GM20000 (cell line): ENCODE measurements around the gene PPIL1.

Experiments used
- DNase-seq: peaks from one replicate; pipeline ENCODE4 v3.0.0; 2012; ENCODE audit warnings: low spot score
- TF ChIP-seq, protein P1 (sequence below): IDR thresholded peaks from 2 replicates; pipeline ENCODE4 v1.5.1; 2012; ENCODE audit warnings: mild to moderate bottlenecking, control low read depth; ENCODE audit errors: extremely low read depth, missing control alignments

PPIL1 gene

DNA sequence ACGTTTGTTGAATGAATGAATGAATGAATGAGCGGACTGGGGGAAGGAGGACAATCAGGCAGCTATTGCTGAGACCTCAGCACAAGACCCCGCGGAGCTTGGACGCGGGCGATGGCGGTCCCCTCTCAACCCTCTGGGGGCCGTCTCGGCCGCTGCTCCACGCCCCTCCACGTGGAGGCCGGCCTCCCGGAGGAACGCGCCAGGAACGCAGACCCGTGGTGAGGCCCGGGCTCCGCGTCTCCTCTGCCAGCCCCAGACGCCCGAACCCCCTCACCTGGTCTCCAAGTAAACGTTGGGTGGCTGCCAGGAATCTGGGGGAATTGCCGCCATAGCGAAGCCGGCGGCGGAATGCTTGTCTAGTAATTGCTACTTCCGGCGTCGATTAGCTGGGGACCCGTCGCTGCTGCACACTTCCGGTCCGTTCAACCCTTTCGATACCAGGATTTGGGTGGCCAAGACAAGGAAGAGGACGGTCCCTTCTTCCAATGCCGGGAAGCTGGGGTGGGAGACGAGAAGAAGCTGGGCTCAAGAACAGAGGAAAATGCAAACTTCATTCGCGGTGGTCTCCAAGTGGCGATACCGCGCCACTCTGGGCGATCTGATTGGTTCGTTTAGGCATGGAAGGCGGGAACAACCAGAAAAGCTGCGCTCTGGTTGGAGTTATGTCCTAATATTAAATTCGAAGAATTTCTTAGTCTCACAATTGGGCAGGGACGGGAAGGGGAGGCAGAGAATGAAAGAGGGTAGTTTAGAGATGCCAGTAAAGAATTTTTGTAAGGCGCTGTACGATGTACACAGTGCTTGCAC, at the start of gene PPIL1:
PPIL1 (minus strand) TSS at position 361 of the 807 bp plus-strand sequence; CDS start at position 330, 31 bp downstream.
- peak; percentile 92 for DNase-seq
- TF ChIP-seq, protein P1, sequence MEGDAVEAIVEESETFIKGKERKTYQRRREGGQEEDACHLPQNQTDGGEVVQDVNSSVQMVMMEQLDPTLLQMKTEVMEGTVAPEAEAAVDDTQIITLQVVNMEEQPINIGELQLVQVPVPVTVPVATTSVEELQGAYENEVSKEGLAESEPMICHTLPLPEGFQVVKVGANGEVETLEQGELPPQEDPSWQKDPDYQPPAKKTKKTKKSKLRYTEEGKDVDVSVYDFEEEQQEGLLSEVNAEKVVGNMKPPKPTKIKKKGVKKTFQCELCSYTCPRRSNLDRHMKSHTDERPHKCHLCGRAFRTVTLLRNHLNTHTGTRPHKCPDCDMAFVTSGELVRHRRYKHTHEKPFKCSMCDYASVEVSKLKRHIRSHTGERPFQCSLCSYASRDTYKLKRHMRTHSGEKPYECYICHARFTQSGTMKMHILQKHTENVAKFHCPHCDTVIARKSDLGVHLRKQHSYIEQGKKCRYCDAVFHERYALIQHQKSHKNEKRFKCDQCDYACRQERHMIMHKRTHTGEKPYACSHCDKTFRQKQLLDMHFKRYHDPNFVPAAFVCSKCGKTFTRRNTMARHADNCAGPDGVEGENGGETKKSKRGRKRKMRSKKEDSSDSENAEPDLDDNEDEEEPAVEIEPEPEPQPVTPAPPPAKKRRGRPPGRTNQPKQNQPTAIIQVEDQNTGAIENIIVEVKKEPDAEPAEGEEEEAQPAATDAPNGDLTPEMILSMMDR, result no peak

DNA sequence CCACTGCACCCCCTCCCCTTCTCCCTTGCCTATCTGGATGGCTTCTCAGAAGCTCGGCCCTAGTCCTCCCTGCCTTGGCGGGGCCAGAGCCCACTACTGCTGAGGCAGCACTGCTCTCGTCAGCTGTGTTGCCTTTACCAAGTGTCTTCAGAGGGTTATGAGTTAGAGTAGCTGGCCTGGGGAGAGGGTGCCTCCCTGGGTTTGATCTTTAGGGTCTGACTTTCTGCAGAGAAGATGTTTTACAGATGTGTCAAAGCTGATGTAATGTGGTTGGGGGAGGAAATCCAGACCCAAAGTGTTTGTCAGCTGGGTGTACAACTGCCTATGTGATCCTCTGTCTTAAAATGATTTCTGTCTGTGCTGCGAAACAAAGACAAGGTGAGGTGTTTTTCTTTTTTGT, 49.5 kb upstream of the PPIL1 start:
- TF ChIP-seq, protein P1, result no peak
- no peak for DNase-seq

GRCh38 chr6:36920546-36920945, 45.9 kb upstream of the PPIL1 start:
- TF ChIP-seq, protein P1, result no peak
- no peak for DNase-seq

DNA sequence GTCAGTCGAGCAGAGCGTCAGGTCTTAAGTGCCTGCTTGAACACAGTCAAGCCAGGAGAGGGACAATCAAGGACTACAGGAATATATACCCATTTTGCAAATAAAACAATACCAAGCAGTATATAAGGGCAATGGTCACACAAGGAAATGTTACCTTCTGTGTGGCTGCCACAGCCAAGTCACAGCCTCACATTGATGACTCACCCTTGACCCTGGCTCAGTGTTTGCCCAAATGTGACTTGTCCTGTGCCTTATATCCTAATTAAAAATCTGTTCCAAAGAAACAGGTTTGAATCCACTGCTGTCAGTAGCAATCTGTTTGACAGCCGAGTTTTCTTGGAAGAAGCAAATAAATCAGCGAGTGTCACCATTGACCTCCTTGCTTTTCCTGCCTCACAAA, 45.4 kb upstream of the PPIL1 start:
- no peak for DNase-seq
- TF ChIP-seq, protein P1, result no peak

DNA sequence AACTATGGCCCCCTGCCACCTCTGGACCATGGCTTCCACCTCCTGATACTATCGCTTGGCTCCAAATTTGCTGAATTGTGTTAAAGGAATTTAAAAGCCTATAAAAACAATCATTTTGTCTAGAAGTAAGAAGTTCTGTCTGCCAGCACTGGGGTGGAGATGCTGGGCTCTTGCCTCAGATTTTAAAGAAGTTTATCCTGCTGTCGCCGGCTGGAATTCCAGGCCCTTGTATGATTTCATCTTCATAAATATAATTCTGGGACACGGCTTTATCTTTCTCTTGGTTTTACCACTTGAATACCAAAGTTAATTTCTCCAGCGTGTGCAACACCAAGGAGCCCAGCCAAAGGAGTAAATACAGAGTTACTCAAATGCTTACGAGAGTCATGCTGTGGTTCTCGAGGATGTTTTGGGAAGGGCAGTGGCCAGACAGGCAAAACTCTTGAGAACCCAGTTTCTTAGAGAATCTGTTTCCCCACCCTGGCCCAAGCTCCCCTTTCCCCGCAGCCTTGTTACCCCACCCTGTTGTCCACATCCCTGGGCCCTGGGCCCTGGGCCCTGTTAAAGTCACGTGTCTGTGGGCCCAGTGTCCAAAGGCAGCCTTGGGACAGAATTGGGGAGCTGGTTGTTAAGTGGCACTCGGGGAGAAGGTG, 43.1 kb upstream of the PPIL1 start:
- TF ChIP-seq, protein P1, result no peak
- no peak for DNase-seq

- DNase-seq, result no peak
- TF ChIP-seq, protein P1, result no peak
These were observed 41.5 kb upstream of the PPIL1 start for GRCh38 chr6:36916126-36916525.

- TF ChIP-seq, protein P1, result no peak
- DNase-seq, result no peak
These were observed 41.0 kb upstream of the PPIL1 start for GRCh38 chr6:36915599-36915998.
